Bone marrow (tissue), 2 donors: ENCODE data around the gene FBXO39.
"Not testable (repeated sequence)": the region's sequence is repeated elsewhere in the genome, so short reads cannot be mapped to it uniquely, and the experiment has no call there.

Source experiments
- DNase-seq, 2 donors: peaks; one replicate each; lab custom pipeline; 2025; lab: John Stamatoyannopoulos, UW

FBXO39 gene

DNA sequence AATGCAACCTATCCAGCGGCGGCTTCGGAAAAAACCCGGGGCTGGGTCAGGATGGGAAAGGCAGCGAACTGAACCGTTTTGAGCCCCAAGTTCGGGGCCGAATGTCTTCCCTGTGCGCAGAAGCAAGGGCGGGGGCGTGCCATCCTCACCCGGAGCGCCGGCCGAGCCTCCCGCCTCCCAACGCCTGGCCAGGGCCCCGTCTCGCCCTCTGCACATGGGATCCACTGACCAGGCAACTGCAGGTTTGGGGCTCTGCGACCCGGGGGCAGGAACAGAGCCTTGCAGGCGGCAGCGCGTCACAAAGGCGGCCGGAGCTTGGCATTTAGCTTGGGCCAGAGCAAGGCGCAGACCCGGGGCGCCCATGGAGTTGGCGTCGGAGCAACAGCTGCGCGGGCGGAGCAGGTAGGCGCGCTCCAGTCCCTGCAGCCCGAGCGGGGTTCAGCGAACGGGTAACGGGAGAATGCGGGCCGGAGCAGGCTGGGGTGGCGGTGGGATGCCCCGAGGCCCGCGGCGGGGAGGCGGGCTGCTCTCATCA lies at the start of gene FBXO39:
Gene FBXO39 (plus strand): TSS at position 345 of the 535 bp plus-strand sequence. CDS start 3,654 bp downstream, outside the sequence.
- no peak for DNase-seq

DNA sequence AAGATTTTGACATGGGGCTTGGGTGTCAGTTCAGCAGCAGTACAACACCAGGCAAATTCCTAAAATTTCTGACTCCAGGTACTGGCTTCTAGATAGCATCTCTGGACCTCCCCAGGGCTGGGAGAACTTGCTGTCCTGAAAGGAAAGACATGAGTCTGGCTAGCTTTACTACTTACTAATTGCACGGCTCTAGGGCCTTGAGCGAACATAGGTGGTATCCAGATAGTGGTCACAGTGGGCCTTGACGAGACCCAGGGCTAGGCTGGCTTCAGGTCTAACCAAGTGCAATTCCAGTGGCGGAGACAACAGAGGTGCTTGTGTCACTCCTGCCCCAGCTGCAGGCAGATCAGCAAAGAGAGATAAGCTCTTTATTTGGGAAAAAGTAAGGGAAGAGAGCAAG lies 46.5 kb upstream of the FBXO39 start:
- DNase-seq: no peak

DNA sequence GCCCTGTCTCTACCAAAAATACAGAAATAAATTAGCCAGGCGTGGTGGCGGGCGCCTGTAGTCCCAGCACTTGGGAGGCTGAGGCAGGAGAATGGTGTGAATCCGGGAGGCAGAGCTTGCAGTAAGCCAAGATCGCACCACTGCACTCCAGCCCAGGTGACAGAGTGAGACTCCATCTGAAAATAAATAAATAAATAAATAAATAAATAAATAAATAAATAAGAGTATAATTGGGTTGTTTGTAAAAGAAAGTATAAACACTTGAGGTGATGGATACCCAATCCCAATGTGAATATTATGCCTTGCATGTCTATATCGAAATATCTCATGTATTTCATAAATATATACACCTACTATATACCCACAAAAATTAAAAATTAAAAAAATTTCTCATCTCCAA lies 29.4 kb upstream of the FBXO39 start:
- not testable (repeated sequence) for DNase-seq

DNA sequence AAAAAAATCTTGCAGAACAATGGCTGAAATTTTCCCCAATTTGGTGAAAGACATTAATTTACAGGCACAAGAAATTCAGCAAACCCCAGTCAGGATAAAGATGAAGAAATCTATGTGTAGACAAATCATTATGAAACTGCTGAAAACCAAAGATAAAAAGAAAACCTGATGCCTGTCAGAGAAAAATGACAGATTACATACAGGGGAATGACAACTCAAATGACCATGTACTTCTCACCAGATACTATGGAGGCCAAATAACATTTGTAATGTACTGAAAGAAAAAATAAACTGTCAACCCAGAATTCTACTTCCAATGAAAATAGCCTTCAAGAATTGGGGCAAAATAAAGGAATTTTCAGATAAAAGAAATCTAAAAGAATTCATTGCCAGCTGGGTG lies 27.4 kb upstream of the FBXO39 start:
- DNase-seq: no peak

DNA sequence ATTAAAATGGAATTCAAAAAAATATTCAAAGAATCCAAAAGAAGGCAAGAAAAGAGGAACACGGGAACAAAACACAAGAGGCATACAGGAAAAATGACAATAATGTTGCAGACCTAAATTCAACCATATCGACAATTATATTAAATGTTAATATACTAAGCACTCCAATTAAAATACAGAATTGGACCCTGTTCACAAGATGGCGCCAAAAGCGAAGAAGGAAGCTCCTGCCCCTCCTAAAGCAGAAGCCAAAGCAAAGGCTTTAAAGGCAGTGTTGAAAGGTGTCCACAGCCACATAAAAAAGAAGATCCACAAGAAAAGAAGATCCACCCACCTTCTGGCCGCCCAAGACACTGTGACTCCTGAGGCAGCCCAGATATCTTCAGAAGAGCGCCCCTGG lies 26.5 kb upstream of the FBXO39 start:
- peak in 1 of 2 donors; percentile 5 for DNase-seq

DNA sequence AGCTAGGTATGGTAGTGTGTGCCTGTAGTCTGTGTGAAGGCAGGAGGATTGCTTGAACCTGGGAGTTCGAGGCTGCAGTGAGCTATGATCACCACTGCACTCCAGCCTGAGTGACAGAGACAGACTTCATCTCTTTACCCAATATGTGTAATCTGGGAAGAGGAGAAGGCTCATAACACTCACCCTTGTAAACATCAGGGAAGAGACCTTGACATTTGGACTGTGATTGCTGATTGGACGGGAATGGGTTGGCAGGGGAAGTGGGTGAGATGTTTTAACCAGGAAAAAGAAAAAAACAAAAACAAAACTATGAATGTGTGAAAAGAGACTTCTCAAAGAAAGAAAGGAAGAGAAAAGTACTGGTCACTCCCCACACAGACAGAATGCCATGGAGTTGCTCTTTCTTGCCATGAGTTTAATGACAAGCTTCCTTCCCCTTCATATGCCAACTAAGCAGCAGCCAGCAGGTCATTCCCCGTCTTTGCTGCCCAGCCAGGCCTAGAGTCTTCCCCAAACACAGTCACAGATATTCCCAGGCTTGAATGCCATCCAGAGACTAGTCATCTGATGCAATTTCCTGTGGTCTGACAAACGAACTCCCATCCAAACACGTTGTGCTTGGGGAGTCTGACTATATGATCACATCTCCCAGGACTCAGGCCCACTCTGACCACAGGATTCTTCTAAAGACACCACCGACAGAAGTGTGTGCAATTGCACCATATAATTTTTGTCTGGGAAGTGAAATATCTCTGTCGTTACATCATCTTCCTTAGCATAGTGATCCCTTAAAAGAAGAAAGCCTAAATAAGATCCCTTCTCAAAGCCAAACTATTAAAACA lies 23.7 kb upstream of the FBXO39 start:
- DNase-seq: no peak

DNA sequence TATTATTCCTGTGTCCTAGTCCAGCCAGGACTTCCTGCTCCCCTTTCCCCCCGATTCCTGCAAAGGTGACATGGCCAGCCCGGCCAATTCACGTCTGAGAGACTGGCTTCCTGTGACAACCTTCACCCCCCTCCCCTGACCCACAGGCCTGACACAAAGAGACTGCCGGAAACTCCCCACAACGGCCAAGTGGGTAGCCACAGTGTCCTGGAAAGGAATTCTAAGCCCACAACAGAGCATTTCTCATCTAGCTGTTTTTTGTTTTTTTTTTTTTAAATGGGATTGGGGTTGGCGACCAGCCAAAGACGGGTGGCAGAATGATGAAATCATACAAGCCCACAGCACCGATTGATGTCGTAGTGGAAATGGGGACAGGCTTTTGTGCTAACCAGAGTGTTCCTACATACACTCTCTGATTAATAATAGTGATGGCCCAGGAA lies 23.0 kb upstream of the FBXO39 start:
- DNase-seq: no peak

DNA sequence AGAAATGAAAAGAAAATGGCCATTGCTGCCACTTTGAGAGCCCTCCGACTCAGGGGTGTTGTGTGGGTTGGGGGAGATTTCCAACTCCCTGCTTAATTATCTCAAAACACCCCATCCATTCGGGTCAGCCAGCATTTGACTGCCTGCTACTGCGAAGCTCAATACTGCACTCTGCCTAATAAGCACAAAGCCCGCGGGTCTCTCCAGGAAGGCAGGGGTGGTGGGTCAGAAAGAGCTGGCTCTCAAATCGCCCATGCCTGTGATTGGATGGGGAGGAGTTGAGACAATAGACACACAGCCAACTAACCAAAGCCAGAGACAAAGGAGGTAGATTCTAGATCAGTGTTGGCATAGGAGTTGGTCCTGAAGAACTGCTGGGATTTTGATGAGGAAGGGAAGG lies 22.5 kb upstream of the FBXO39 start:
- DNase-seq: no peak

DNA sequence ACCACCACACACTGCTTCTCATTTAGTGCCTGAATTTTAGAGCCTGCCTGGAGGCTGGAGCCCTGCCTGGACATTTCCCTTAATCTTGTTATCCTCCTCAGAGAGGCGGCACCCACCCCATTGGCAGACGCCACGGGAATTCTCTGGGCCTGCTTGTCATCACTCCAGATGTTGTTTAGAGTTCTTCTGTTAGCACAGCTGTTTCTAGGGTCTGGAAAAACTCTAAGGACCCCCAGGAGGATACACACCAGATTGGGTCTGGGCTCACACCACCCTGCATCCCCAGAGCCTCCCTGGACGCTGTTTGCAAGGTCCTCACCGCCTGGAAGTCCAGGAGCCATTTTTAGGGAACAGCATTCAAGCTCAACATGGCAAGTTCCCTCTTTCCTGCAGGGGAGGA lies 20.7 kb upstream of the FBXO39 start:
- no peak for DNase-seq

DNA sequence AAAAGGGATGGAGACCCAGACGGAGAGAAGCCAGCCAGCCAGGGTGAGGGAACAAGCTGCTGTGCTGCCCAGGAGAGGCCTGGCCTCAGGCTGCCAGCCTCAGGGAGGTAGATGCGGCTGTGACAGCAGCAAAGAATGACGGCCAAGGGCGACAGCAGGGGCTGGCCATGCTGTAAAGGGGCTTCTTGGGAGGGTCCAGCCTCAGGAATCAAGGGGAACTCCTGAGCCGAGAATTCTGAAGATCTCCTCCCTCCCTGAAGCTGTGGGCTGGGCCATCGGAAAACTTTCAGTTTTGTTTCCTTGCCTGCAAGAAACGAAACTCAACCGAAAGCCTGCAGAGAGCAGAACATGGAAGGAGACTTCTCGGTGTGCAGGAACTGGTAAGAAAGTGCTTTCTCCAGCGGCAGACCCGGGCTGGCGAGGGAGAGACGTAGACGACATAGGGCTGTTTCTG lies 20.3 kb upstream of the FBXO39 start, which contains the start of gene XAF1:
Gene XAF1 (plus strand): TSS at position 316 of the 454 bp plus-strand sequence. CDS start 33 bp downstream, at position 349.
- peak; percentile 66 to 72 for DNase-seq

DNA sequence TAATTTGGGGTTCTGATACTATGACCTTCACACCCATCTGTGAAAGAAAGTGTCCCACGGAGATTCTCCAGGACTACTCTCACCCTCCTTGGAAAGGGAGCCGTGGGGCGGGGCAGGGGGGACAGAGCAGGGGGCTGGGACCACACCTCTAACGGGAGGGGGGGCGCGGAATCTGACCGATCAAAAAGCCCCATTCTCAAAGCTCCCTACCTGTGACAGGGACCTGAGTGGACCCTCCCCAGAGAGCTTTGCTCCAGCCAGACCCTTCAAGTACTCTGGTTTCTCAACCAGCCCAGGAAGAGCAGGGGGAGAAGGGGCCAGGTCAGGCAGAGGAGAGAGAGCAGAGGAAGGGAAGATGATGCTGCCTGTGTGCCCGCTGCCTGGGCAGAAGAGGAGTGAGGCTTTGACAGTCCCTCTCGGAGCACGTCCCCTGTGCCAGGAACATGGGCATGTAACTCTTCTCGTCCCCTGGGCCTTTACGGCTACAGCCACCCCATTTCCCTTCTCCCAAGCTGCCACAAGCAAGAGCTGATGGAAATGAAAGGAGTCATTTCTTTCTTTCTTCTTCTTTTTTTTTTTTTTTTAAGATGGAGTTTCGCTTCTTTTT lies 19.5 kb upstream of the FBXO39 start:
- no peak for DNase-seq

DNA sequence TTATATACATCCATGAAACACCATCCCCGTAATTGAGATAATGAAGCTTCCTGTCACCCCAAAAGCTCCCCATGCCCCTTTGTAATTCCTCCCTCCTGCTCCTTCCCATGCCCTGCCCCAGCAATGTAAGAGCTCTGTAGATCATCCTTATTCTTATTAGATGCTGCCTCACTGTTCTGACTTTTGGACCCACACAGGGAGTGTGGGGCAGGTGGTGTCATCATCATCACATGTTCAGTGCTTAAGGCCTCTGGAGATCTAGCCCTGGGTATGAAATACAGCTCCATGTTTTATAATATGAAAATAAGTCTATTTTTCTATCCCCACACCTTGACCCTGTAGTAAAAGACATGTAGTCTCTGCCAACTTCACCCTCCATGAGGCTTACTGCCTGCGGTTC lies 18.3 kb upstream of the FBXO39 start:
- DNase-seq: no peak

DNA sequence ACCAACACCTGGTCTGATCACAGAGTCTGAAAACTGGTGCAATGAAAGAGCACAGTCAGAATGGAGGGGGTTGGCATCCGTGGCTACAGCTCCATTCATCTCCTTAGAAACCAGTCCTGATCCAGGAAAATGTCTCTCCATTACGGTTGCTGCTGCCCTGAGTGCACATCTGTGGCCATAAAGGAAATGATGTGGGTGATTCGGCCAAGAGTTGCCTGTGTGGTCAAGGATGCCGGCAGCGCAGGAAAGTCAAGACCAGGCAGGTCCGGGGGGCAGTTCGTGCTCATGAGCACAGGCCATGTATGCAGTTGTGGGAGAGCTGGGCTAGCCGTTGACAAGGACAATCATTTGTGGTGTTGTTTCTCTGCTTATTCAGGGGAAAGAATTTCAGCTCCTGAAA lies 14.2 kb upstream of the FBXO39 start:
- no peak for DNase-seq

DNA sequence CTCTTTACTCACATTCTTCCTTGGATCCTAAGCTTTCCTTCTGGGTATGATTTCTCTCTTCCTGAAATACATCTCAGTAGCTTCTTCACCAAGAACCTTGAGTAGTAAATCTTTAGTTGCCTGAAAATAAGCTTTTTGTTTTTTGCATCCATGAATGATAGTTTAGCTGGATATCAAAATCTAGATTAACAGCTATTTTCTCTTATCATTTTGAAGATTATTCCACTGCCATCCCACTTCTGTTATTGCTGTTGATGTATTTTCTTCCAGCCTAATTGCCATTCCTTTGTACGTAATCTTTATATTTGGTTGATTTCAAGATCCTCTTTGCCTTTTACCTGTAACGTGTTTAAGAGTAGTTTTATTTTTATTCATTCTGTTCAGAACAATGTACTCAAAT lies 7.6 kb upstream of the FBXO39 start:
- no peak for DNase-seq

DNA sequence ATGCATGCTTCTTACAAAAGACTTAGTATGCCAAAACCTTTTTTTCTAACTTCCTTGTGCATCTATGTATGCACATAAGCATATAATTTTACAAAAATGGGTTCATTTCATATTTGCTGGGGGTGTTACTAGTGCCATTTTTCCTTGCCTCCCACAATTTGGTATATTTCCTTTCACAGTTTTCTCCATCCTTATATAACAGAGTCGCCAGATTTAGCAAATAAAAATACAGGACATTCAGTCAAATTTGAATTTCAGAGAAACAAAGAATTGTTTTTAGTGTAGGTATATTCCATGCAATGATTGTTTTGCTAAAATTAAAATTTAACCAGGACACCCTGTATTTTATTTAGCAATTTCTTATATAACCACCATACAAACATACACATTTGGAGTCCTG lies 4.0 kb upstream of the FBXO39 start:
- no peak for DNase-seq

DNA sequence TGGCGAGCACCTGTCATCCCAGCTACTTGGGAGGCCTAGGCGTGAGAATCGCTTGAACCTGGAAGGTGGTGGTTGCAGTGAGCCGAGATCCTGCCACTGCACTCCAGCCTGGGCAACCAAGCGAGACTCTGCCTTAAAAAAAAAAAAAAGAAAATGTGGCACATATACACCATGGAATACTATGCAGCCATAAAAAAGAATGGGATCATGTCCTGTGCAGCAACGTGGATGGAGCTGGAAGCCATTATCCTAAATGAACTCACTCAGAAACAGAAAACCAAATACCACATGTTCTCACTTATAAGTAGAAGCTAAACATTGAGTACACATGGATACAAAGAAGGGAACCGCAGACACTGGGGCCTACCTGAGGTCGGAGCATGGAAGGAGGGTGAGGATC lies 1.1 kb upstream of the FBXO39 start:
- DNase-seq: not testable (repeated sequence)

DNA sequence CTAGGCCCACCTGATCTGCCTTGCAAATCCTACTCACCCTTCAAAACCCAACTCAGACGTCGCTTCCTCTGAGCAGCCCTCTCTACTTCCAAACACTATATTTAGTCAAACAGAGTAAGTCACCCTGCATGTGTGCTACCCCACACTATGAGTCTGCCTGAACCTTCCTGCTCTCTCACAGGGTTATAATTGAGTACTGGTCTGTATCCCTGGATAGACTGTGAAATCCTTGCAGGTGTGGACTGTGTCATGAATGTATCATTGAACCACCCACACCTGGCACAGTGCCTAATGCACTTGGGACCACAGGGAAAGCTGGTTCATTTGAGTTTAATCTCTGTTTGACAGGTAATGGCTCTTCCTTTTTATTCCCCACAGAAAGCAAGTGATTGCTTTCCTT lies 3.4 kb downstream of the FBXO39 start:
- no peak for DNase-seq

DNA sequence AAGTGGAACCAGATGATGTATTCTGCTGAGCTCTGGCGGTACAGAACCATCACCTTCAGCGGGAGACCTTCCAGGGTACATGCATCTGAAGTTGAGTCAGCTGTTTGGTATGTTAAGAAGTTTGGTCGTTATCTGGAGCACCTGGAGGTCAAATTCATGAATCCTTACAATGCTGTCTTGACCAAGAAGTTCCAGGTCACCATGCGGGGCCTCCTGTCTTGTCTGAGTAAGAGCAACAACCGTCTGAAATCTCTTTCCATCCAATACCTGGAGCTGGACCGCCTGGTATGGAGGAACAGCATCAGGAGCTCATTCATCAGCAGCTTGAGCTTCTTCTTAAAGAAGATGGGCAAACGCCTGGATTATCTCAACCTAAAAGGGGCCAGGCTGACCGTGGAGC lies 4.0 kb downstream of the FBXO39 start:
- no peak for DNase-seq

DNA sequence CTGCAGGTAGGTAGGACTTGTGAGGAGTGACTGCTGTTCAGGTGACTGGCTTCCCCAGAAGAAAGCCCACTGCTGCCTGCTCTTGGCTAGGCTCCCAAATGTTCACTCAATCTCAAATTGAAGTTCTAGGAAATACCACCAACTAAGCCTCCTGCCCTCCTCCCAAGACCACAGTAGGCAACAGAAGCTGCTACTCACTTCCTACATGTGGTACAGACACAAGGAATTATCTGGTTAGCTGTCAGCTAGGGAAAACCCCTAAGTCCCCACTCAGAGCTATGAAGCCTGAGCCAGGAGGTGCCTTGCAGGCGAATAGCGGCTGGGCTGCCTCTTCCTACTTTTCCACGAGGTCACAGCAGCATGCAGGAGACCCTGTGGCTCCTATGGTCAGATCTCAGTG lies 4.9 kb downstream of the FBXO39 start:
- no peak for DNase-seq

DNA sequence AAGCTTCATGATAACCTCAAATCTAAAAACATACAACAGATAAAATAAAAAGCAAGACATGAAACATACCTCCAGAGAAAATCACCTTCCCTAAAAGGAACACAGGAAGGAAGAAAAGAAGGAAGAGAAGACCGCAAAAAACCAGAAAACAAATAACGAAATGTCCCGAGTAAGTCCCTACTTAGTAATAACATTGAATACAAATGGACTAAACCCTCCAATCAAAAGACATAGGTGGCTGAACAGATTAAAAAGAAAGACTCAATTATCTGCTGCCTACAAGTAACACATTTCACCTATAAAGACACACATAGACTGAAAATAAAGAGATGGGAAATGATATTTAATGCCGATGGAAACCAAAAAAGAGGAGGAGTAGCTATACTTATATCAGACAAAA lies 6.2 kb downstream of the FBXO39 start:
- DNase-seq: no peak

DNA sequence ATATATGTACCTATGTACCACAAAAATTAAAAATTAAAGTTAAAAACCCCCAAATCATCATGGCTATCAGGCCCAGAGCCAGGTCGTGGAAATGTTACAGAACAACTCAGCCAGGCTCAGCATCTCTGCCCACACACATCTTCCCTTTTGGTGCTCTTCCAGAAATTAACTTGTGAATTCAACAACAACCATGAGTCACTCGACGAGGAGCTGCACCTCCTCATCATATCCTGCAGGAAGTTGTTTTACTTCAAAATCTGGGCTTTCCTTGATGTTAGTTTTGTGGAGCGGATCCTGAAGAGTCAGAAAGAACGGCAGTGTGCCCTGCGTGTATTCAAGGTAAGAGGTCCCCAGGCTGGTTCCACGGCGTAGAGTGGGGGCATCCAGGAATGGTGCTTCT lies 10.6 kb downstream of the FBXO39 start:
- DNase-seq: no peak

DNA sequence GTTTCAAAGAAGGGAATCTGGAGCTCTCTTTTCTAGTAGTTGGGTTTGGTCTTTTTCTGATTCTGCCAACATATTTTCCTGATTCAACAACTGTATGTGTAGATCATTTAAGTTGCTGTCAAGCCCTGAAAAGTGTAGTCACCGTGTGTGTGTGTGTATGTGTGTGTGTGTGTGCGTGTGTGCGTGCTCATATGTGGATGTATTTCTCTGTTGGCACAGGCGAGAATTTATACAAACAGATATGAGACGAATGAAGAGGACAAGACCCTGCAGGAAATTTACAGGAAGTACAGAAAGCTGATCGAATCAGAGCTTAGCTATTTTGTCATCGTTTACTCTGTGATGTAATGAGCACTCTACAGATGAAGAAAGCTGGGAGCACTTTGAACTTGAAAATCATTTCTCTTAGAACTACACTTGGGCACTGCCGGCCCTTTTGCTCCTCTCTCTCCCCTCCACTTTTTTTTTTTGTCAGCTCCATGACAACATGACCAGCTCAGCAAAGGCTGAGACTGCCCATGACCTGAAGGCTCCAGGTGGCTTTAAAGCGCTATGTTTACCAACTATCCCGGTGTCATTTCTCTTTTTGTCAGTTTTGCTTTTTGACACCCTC lies 11.2 kb downstream of the FBXO39 start:
- no peak for DNase-seq

DNA sequence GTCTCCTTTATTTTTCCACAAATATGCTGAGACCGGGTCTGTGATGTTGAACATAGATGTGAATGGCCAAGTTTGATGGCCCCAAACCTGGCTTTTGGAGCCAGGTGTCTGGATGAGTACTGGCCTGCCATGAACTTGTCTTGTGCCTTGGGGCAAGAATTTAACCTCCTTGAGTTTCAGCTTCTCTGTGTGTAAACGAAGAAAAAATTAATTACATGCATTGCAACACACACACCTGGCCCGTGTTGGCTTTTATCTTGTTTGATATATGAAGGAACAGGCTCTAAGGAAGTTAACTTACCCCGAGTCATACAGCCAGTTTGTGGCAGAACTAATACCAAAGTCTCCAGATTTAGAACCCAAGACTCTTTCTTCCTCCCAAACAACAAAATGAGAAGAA lies 13.1 kb downstream of the FBXO39 start:
- DNase-seq: no peak
